Activated naive CD8-positive, alpha-beta T cell treated with anti-CD3 and anti-CD28 coated beads, Interleukin-2, amount 10 ng/mL, durations not matched to agents 7 days and 5 days (primary cell): ENCODE results near the gene DDIT4. TPM values are rescaled to one million over a fixed set of nuclear protein-coding genes. Genes with fewer than 3 reads are reported as not detected.
A peak's percentile ranks its signal among the peaks of the same experiment; 100 is the strongest.
"Not testable (repeated sequence)": the region's sequence is repeated elsewhere in the genome, so short reads cannot be mapped to it uniquely, and the experiment has no call there.

ENCODE experiments used
- ATAC-seq: fragments of 150-1000 bp; cut with Tn5 transposase; one replicate; pipeline ENCODE4 v1.10.0; 2021; ENCODE audit warnings: low read depth, moderate library complexity
- POLR2A ChIA-PET: fragments of 350-600 bp; sonication (Branson Sonifier 250); formaldehyde crosslinking; loops from one replicate; lab custom pipeline; 2021; ENCODE audit warnings: antibody characterized with exemption; lab: Charles Lee
- DNase-seq: peaks from one replicate; pipeline ENCODE4 v3.0.0; 2021
- H3K27ac Mint-ChIP-seq: one replicate; pipeline ENCODE4 v1.8.0; 2022; ENCODE audit warnings: mild to moderate bottlenecking, mixed read lengths
- H3K27me3 Mint-ChIP-seq: one replicate; pipeline ENCODE4 v1.8.0; 2022; ENCODE audit warnings: mild to moderate bottlenecking, moderate library complexity, mixed read lengths
- H3K36me3 Mint-ChIP-seq: one replicate; pipeline ENCODE4 v1.8.0; 2021; ENCODE audit warnings: mild to moderate bottlenecking, mixed read lengths
- H3K4me1 Mint-ChIP-seq: one replicate; pipeline ENCODE4 v1.8.0; 2021; ENCODE audit warnings: mixed read lengths
- H3K4me3 Mint-ChIP-seq: one replicate; pipeline ENCODE4 v1.8.0; 2022; ENCODE audit warnings: mild to moderate bottlenecking, moderate library complexity, mixed read lengths
- H3K9me3 Mint-ChIP-seq: one replicate; pipeline ENCODE4 v1.8.0; 2021; ENCODE audit warnings: mixed read lengths
- total RNA-seq, 2 experiments: library from RNA; stranded (reverse); gene quantifications; one replicate each; pipeline ENCODE4 v1.2.3, GENCODE V29; 2021

The DDIT4 gene
- total RNA-seq, 2 experiments from 2014 or later, result 150 to 159 TPM

DNA sequence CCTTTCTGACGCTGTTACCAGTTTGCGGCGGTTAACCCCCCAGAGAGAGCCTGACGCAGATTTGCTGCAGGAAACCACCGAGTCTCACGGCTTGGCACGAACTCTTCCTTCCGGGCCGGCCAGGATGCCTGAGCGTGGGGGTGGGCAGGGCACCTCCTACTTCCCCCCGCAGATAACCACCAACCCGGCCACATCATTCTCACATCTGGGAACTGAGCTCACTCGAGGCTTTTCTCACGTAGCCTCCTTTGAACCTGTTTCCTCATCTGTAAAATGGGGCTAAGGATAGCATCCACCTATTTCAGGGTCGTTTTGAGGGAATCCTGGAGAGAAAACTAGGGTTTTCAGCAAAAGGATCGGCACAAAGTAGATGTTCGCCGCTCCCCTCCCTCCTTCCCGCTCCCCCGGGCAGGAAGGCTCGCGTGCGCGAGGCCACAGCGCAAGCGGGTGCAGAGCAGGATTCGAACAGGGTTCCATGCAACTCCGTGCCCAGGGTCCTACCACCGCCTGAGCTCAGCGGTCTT, 23.6 kb downstream of the DDIT4 start:
- POLR2A ChIA-PET, result interaction anchor here (0.6 to 53.3 kb wide), 15 partner anchors 9 to 125 kb away, joined by 3 to 1812 read pairs (median 7); partner anchors contain the start of genes ANAPC16, ASCC1 and DDIT4
- Mint-ChIP-seq H3K27me3 (no peaks in the 10 kb centered on the region), H3K4me3 (peak overlapping the region; percentile 80), H3K9me3 (no peaks in the 10 kb centered on the region), H3K27ac (peak overlapping the region; percentile 95), H3K4me1 (peaks cover 58% of the 10 kb centered on the region), H3K36me3 (peaks cover 8% of the 10 kb centered on the region)
- peak; percentile 91 for DNase-seq
- peak; percentile 62 for ATAC-seq

- ATAC-seq, result peak; percentile 76
- Mint-ChIP-seq H3K36me3 (peaks cover 8% of the 10 kb centered on the region), H3K9me3 (no peaks in the 10 kb centered on the region), H3K27ac (peak overlapping the region; percentile 95), H3K4me1 (peaks cover 52% of the 10 kb centered on the region), H3K4me3 (peak overlapping the region; percentile 80), H3K27me3 (no peaks in the 10 kb centered on the region)
- DNase-seq, result peak; percentile 89
- POLR2A ChIA-PET, result interaction anchor here (0.6 to 53.3 kb wide), 14 partner anchors 8 to 126 kb away, joined by 3 to 1812 read pairs (median 8); partner anchors contain the start of genes ANAPC16, ASCC1 and DDIT4
These were observed 24.3 kb downstream of the DDIT4 start for GRCh38 chr10:72297805-72298591.

GRCh38 chr10:72298592-72299519, 25.1 kb downstream of the DDIT4 start:
- POLR2A ChIA-PET, result interaction anchor here (0.7 to 53.3 kb wide), 7 partner anchors 7 to 586 kb away, joined by 4 to 1812 read pairs (median 14); partner anchors contain the start of gene DDIT4
- ATAC-seq (no peak), DNase-seq (no peak)
- H3K9me3 Mint-ChIP-seq, result no peaks in the 10 kb centered on the region
- peaks cover 8% of the 10 kb centered on the region for H3K36me3 Mint-ChIP-seq
- peak overlapping the region; percentile 28 for H3K4me3 Mint-ChIP-seq
- peaks cover 54% of the 10 kb centered on the region for H3K4me1 Mint-ChIP-seq
- no peaks in the 10 kb centered on the region for H3K27me3 Mint-ChIP-seq
- peak overlapping the region; percentile 95 for H3K27ac Mint-ChIP-seq

- POLR2A ChIA-PET, result interaction anchor here (0.6 to 53.3 kb wide), 8 partner anchors 13 to 215 kb away, joined by 3 to 1812 read pairs (median 4); no protein-coding TSS in a partner anchor
- Mint-ChIP-seq H3K36me3 (peaks cover 4% of the 10 kb centered on the region), H3K9me3 (no peaks in the 10 kb centered on the region), H3K27me3 (no peaks in the 10 kb centered on the region), H3K4me3 (no peak overlapping the region), H3K4me1 (peaks cover 54% of the 10 kb centered on the region), H3K27ac (peak overlapping the region; percentile 85)
- ATAC-seq (no peak), DNase-seq (no peak)
These were observed 29.9 kb downstream of the DDIT4 start for GRCh38 chr10:72303424-72304128.

GRCh38 chr10:72306215-72306760, 32.6 kb downstream of the DDIT4 start:
- no peaks in the 10 kb centered on the region for H3K27me3 Mint-ChIP-seq
- peak overlapping the region; percentile 81 for H3K27ac Mint-ChIP-seq
- DNase-seq, result no peak
- ATAC-seq, result no peak
- H3K4me1 Mint-ChIP-seq, result peaks cover 63% of the 10 kb centered on the region
- POLR2A ChIA-PET, result interaction anchor here (0.7 to 53.3 kb wide), 4 partner anchors 9 to 219 kb away, joined by 5 to 1812 read pairs (median 10); no protein-coding TSS in a partner anchor
- peak overlapping the region; percentile 20 for H3K4me3 Mint-ChIP-seq
- no peaks in the 10 kb centered on the region for H3K9me3 Mint-ChIP-seq
- H3K36me3 Mint-ChIP-seq, result peaks cover 4% of the 10 kb centered on the region

GRCh38 chr10:72307711-72308110, 34.0 kb downstream of the DDIT4 start:
- H3K27ac Mint-ChIP-seq, result peak overlapping the region; percentile 88
- H3K9me3 Mint-ChIP-seq, H3K4me3 Mint-ChIP-seq, DNase-seq, H3K36me3 Mint-ChIP-seq, ATAC-seq, H3K27me3 Mint-ChIP-seq: not testable (repeated sequence)
- H3K4me1 Mint-ChIP-seq, result peaks cover 63% of the 10 kb centered on the region
- POLR2A ChIA-PET, result interaction anchor here (32.2 to 53.3 kb wide), 2 partner anchors 10 to 16 kb away, joined by 1812 read pairs; partner anchors contain the start of gene DDIT4

GRCh38 chr10:72308320-72308987, 34.7 kb downstream of the DDIT4 start:
- no peak for DNase-seq
- Mint-ChIP-seq H3K4me3 (peak overlapping the region; percentile 43), H3K27me3 (no peaks in the 10 kb centered on the region), H3K4me1 (peaks cover 59% of the 10 kb centered on the region), H3K36me3 (no peaks in the 10 kb centered on the region), H3K27ac (peak overlapping the region; percentile 88), H3K9me3 (no peaks in the 10 kb centered on the region)
- peak; percentile 49 for ATAC-seq
- POLR2A ChIA-PET, result interaction anchor here (32.2 to 53.3 kb wide), 2 partner anchors 11 to 15 kb away, joined by 1812 read pairs; partner anchors contain the start of gene DDIT4

GRCh38 chr10:72309290-72310240, 35.8 kb downstream of the DDIT4 start:
- Mint-ChIP-seq H3K36me3 (no peaks in the 10 kb centered on the region), H3K4me1 (peaks cover 52% of the 10 kb centered on the region), H3K9me3 (no peaks in the 10 kb centered on the region), H3K27ac (peak overlapping the region; percentile 88), H3K27me3 (no peaks in the 10 kb centered on the region), H3K4me3 (no peak overlapping the region)
- ATAC-seq, result no peak
- POLR2A ChIA-PET, result interaction anchor here (32.2 to 53.3 kb wide), 2 partner anchors 12 to 14 kb away, joined by 1812 read pairs; partner anchors contain the start of gene DDIT4
- no peak for DNase-seq

DNA sequence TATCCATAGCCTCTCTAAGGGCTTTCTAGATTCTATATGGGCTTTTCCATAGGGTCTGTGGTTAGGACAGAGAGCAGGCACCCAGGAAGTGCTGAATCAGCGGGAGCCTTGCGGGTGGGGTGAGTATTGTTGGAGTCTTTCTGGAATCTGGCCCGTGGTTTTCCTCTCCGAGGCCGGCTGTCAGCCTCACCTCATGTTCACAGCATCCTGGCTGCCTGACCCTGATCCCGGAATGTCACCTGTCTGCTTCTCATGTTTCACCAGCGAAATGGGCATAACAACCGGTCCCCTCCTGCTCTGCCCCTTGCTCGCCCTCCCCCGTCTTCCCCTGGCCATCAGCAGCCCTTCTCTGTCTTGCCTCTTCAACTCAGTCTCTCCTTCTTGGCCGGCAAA, 36.5 kb downstream of the DDIT4 start:
- no peak for DNase-seq
- Mint-ChIP-seq H3K27me3 (no peaks in the 10 kb centered on the region), H3K9me3 (no peaks in the 10 kb centered on the region), H3K4me1 (peaks cover 50% of the 10 kb centered on the region), H3K36me3 (no peaks in the 10 kb centered on the region), H3K4me3 (no peak overlapping the region), H3K27ac (peak overlapping the region; percentile 35)
- no peak for ATAC-seq
- POLR2A ChIA-PET, result interaction anchor here (32.2 to 53.3 kb wide), 2 partner anchors 12 to 13 kb away, joined by 1812 read pairs; partner anchors contain the start of gene DDIT4

DNA sequence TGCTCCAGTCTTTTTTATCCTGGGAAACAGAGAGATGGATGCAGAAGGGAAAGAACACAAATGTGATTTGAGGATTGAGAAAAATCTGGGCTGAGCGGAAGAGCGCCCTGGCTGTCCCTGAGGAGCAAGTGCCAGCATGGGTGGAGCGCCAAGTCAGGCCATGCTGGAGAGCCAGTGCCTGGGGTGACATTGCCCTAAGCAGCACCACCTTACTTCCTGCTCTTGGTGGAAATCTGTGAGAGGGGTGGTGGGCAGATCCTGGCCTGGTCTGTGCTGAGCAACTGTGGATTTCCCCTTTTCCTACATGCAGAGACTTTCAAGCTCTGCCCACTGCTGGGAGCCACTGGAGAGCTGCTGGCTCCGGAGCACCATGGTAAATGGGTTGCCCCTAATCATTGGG, 36.9 kb downstream of the DDIT4 start:
- Mint-ChIP-seq H3K36me3 (no peaks in the 10 kb centered on the region), H3K4me1 (peaks cover 47% of the 10 kb centered on the region), H3K9me3 (no peaks in the 10 kb centered on the region), H3K27me3 (no peaks in the 10 kb centered on the region), H3K4me3 (no peak overlapping the region), H3K27ac (peak overlapping the region; percentile 35)
- ATAC-seq (no peak), DNase-seq (no peak)
- POLR2A ChIA-PET, result interaction anchor here (32.2 to 53.3 kb wide), 2 partner anchors 13 kb away, joined by 1812 read pairs; partner anchors contain the start of gene DDIT4
